IPS DF 6.9 (cell line): Measurements from ENCODE around the gene DPF1.

ENCODE experiments used
- DNase-seq: peaks from one replicate; pipeline ENCODE4 v3.0.0-alpha.2; 2013; ENCODE audit warnings: low read depth, low spot score
- H3K27ac ChIP-seq: one replicate; pipeline ENCODE4 v1.5.1; 2013; ENCODE audit warnings: low read length, control low read depth
- H3K27me3 ChIP-seq: 2 replicates; pipeline ENCODE4 v1.6.1; 2013; ENCODE audit warnings: mild to moderate bottlenecking, low read length; ENCODE audit not compliant: control insufficient read depth, insufficient read depth
- H3K36me3 ChIP-seq: 2 replicates; pipeline ENCODE4 v1.6.1; 2013; ENCODE audit warnings: low read length; ENCODE audit not compliant: control insufficient read depth, insufficient read depth
- H3K4me1 ChIP-seq: 2 replicates; pipeline ENCODE4 v1.6.1; 2013; ENCODE audit warnings: low read length; ENCODE audit not compliant: control insufficient read depth, insufficient read depth
- H3K4me3 ChIP-seq: 2 replicates; pipeline ENCODE4 v1.5.1; 2013; ENCODE audit warnings: mild to moderate bottlenecking, low read length
- H3K9me3 ChIP-seq: 2 replicates; pipeline ENCODE4 v1.6.1; 2013; ENCODE audit warnings: low read length, inconsistent platforms; ENCODE audit not compliant: control insufficient read depth, insufficient read depth
- WGBS: extraction: QIAGEN DNeasy Blood & Tissue Kit; methylation state at CpG from one replicate; pipeline ENCODE4 v1.1.7; 2013; ENCODE audit warnings: mixed read lengths, missing lambda C conversion rate; ENCODE audit not compliant: insufficient read length, insufficient coverage; 5-methylcytosine and 5-hydroxymethylcytosine counted together

The DPF1 gene

DNA sequence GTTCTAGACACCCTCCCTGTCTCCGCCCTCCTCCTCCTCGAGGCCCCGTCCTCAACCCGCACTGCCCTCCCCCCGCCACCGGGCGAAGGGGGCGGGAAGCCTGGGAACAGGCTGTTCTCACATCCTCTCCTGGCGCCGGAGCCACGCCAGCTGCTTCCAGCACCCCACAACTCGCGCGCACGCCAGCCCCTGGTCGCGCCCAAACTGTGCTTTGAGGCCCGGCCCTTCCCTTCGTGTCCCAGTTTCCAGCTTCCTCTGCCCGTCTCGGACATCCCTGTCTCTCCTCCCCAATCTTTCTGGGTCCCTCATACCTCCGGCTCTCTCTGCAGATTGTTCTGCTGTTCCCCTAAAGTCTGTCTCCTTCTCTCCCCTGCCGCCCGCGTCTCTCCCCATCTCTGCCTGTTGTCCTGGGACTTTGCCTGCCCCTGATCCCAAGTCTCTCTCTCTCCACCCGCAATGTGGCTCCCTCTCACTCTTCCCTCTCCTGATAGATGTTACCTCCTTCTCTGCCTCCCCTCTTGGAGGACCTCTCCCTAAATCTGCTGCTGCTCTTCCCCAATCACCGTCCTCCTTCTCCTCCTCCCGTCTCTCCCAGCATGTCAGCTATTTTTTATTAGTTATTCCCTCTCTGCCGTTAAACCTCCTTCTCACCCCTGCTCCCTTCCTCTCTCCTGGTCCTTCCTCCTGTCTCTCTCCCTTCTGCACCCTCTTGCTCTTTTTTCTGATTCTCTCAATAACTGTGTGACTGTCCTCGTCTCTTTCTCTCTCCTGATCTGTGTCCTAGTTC is 14.2 kb downstream of the DPF1 start:
- Histone ChIP-seq H3K4me1 (peaks cover 6% of the 10 kb centered on the region; the same call in 1 of the 2 replicates), H3K4me3 (peak overlapping the region; percentile 56; the same call in 1 of the 2 replicates), H3K36me3 (peaks cover 6% of the 10 kb centered on the region; the same call in 1 of the 2 replicates), H3K27me3 (no peaks in the 10 kb centered on the region), H3K9me3 (no peaks in the 10 kb centered on the region), H3K27ac (no peak overlapping the region)
- WGBS, result no CpG with 5 or more reads among the region's 30 CpGs
- DNase-seq, result no peak

DNA sequence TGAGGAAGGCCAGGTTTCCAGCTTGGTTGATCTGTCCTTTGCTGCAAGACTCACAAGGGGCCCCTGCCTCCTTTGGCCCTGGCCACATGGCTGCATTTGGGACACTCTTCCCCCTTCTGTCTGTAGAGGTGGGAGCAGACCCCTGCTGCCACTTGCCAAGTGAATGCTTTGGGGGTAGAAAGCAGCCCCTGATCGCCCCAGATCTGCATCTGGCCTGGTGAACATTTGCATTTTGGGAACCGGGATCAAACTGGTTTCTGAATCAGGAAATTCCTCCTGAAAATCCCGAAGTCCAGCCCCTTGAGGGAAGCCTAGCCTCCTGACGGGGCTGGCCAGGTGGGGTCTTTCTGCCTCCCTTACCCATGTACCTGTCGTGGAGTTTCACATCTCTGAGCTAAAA is 14.9 kb downstream of the DPF1 start:
- WGBS, result no CpG with 5 or more reads among the region's 5 CpGs
- peak overlapping the region; percentile 56; the same call in 1 of the 2 replicates for H3K4me3 ChIP-seq
- no peaks in the 10 kb centered on the region for H3K9me3 ChIP-seq
- peaks cover 6% of the 10 kb centered on the region; the same call in 1 of the 2 replicates for H3K36me3 ChIP-seq
- H3K27me3 ChIP-seq, result no peaks in the 10 kb centered on the region
- no peak for DNase-seq
- H3K4me1 ChIP-seq, result peaks cover 6% of the 10 kb centered on the region; the same call in 1 of the 2 replicates
- no peak overlapping the region for H3K27ac ChIP-seq

DNA sequence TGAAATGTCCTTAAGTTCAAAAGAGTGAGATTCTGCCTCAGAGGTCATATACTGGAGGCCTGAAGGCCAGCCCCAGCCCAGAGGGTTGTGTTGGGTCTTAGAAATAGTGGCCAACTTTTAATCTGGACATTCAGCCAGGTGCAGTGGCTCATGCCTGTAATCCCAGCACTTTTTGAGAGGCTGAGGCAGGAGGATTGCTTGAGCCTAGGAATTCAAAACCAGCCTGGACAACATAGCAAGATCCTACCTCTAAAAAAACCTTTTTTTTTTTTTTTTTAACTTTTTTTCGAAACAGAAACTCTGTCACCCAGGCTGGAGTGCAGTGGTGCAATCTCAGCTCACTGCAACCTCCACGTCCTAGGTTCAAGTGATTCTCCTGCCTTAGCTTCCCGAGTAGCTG is 15.5 kb downstream of the DPF1 start:
- Histone ChIP-seq H3K9me3 (no peaks in the 10 kb centered on the region), H3K27me3 (no peaks in the 10 kb centered on the region), H3K36me3 (peaks cover 6% of the 10 kb centered on the region; the same call in 1 of the 2 replicates), H3K4me1 (peaks cover 6% of the 10 kb centered on the region; the same call in 1 of the 2 replicates), H3K27ac (no peak overlapping the region), H3K4me3 (no peak overlapping the region)
- no CpG with 5 or more reads among the region's 3 CpGs for WGBS
- no peak for DNase-seq

DNA sequence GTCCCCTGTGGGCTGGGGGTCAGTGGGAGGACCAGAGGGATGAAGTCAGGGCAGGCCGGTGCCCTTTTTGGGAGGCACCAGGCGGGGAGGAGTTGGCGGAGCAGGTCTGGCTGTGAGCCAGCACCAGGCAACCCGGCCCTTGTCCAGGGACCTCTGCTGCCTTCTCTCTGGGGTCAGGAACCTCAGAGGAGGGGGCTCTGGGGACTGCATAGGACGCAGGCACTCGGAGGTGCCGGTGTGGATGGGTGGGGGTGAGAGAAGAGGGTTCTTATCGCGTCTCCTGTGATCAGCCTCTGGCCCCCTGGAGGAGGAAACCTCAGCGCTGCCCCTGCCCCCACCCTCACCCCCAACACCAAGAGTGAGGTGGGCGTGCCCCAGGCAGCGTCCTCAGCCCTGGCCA is 16.5 kb downstream of the DPF1 start:
- H3K4me3 ChIP-seq, result no peak overlapping the region
- no peaks in the 10 kb centered on the region for H3K9me3 ChIP-seq
- H3K27me3 ChIP-seq, result no peaks in the 10 kb centered on the region
- no peak for DNase-seq
- no peak overlapping the region for H3K27ac ChIP-seq
- WGBS, result no CpG with 5 or more reads among the region's 12 CpGs
- H3K4me1 ChIP-seq, result peaks cover 6% of the 10 kb centered on the region; the same call in 1 of the 2 replicates
- H3K36me3 ChIP-seq, result peaks cover 11% of the 10 kb centered on the region; the same call in 1 of the 2 replicates

DNA sequence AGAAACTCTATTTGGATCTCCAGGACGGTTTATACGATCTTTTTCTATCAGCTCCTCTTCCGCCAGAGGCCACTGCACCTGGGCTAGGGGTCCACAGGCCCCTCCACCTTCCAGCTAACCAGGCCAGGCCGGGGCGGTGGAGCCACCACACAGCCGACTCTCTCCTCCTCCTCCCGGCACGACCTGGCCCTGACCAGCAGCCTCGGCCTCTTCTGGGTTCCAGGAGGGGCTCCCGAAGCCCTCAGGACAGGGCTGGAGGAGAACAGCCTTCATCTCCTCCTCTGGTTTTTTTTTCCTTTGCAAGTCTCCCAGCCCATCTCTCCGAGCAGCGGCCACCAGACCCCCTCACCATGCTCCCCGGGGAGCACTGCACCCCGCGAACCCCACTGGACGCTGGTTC is 17.1 kb downstream of the DPF1 start:
- peaks cover 6% of the 10 kb centered on the region; the same call in 1 of the 2 replicates for H3K4me1 ChIP-seq
- no peaks in the 10 kb centered on the region for H3K27me3 ChIP-seq
- H3K36me3 ChIP-seq, result peaks cover 11% of the 10 kb centered on the region; the same call in 1 of the 2 replicates
- no peak overlapping the region for H3K4me3 ChIP-seq
- DNase-seq, result no peak
- H3K27ac ChIP-seq, result no peak overlapping the region
- H3K9me3 ChIP-seq, result no peaks in the 10 kb centered on the region
- no CpG with 5 or more reads among the region's 16 CpGs for WGBS

DNA sequence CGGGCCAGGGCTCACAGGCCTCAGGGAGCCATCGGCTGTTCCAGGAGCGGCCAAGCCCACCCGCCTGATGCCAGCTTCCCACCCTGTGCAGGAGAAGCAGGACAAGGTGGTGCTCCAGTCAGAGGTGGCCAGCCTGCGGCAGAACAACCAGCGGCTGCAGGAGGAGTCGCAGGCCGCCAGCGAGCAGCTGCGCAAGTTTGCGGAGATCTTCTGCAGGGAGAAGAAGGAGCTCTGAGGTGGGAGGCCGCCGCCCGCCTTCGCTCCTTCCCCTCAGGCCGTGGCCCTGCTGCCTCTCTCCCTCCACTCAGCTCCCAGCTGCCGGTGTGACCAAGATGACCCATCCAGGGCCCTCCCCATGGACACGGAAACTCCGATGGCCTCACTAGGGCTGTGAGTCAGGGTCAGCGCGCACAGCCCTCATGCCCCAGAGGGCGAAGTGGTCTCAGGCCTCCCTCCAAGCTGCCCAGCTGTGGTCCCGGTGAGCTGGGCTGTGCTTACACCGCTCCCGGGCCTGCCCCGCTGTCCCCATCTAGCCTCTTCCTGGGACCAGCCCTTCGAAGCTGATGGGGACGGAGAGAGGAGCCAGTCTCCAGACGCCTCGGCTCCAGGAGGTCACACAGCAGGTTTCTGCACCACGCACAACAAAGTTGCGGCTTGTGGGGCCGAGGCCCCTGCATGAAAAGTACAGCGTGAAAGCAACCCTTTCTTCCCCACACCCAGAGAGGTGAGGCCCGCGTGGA is 17.8 kb downstream of the DPF1 start:
- H3K4me3 ChIP-seq, result no peak overlapping the region
- peaks cover 6% of the 10 kb centered on the region; the same call in 1 of the 2 replicates for H3K4me1 ChIP-seq
- no peaks in the 10 kb centered on the region for H3K9me3 ChIP-seq
- no peaks in the 10 kb centered on the region for H3K27me3 ChIP-seq
- WGBS, result no CpG with 5 or more reads among the region's 36 CpGs
- no peak overlapping the region for H3K27ac ChIP-seq
- H3K36me3 ChIP-seq, result peaks cover 11% of the 10 kb centered on the region; the same call in 1 of the 2 replicates
- no peak for DNase-seq

DNA sequence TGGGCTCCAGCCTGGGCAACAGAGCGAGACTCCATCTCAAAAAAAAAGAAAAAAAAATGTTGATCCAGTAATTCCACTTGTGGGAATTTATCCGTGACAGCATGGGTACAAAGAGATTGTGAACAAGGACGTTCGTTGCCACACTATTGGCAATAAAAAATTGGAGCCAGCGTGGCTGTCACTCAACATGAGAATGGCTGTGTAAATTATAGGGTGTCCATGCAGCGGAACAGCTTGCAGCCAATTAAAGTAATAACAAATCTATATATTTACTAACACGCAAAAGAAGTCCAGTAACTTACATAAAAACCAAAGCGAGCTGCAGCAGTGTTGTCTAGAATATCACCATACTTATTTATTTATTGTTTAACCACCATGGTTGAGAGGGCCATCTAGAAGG is 19.3 kb downstream of the DPF1 start:
- no peak for DNase-seq
- H3K27me3 ChIP-seq, result no peaks in the 10 kb centered on the region
- H3K9me3 ChIP-seq, result no peaks in the 10 kb centered on the region
- H3K36me3 ChIP-seq, result peaks cover 11% of the 10 kb centered on the region; the same call in 1 of the 2 replicates
- H3K4me1 ChIP-seq, result peaks cover 4% of the 10 kb centered on the region; the same call in 1 of the 2 replicates
- H3K27ac ChIP-seq, result no peak overlapping the region
- no peak overlapping the region for H3K4me3 ChIP-seq
- no CpG with 5 or more reads among the region's 8 CpGs for WGBS

DNA sequence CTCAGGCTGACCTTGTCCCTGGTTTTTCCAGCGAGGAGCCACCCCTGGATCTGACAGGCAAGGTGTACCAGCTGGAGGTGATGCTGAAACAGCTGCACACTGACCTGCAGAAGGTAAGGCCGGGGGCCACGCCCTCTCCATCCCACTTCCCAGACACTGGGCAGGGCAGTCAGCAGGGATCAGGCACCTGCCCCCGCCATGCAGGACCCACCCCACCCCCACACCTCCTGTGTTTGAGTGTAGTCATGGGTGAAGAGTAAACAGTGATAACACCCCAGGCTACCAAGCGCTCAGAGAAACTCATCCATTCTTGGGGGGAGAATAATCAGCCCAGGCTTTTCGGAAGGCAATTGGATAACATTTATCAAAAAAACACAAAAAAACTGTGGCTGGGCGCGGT is 19.9 kb downstream of the DPF1 start:
- no peaks in the 10 kb centered on the region for H3K27me3 ChIP-seq
- H3K4me3 ChIP-seq, result no peak overlapping the region
- no peak overlapping the region for H3K27ac ChIP-seq
- peaks cover 11% of the 10 kb centered on the region; the same call in 1 of the 2 replicates for H3K36me3 ChIP-seq
- no CpG with 5 or more reads among the region's 8 CpGs for WGBS
- H3K9me3 ChIP-seq, result no peaks in the 10 kb centered on the region
- no peak for DNase-seq
- H3K4me1 ChIP-seq, result peaks cover 4% of the 10 kb centered on the region; the same call in 1 of the 2 replicates

DNA sequence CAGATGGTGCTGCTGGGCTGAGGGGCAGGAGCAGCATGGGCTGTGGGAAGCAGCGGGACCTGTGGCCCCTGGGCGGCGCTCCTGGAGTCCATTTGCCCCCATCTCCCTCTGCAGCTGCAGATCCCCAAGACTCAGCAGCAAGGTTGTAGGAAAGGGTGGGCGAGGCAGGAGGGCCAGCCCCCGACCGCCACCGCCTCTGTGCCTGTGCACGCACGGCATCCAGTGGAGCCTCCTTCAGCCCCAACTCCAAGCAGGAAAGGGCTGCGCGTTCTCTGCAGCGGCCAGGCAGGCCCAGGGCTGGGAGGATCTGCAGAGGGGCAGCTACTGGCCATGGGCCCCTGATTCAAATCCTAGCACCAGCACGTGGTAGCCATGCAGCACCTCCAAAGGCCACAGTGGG is 20.8 kb downstream of the DPF1 start:
- DNase-seq, result no peak
- Histone ChIP-seq H3K27ac (no peak overlapping the region), H3K27me3 (no peaks in the 10 kb centered on the region), H3K9me3 (no peaks in the 10 kb centered on the region), H3K4me3 (no peak overlapping the region), H3K4me1 (peaks cover 4% of the 10 kb centered on the region; the same call in 1 of the 2 replicates), H3K36me3 (peaks cover 15% of the 10 kb centered on the region; the same call in 1 of the 2 replicates)
- WGBS, result no CpG with 5 or more reads among the region's 13 CpGs

DNA sequence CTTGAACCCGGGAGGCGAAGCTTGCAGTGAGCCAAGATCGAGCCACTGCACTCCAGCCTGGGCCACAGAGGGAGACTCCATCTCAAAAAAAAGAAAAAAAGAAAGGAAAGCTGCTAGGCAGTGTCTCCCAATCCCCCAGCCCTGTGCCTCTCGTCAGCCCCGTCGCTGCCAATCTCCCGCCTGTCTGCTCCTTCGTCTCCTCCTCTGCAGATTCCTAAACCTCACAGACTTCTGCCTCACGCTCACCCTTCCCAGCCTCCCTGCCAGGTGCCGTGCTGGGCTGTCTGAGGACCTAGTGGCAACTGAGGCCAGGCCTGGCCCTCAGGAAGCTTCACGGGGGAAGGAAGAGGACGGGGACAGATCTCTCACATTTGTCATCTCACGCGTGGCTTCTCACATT is 21.5 kb downstream of the DPF1 start:
- H3K27me3 ChIP-seq, result no peaks in the 10 kb centered on the region
- H3K27ac ChIP-seq, result no peak overlapping the region
- H3K4me3 ChIP-seq, result no peak overlapping the region
- no peaks in the 10 kb centered on the region for H3K9me3 ChIP-seq
- WGBS, result no CpG with 5 or more reads among the region's 14 CpGs
- H3K4me1 ChIP-seq, result peaks cover 2% of the 10 kb centered on the region; the same call in 1 of the 2 replicates
- H3K36me3 ChIP-seq, result peaks cover 16% of the 10 kb centered on the region; the same call in 1 of the 2 replicates
- DNase-seq, result no peak
